Measurements from ENCODE around the gene ERGIC1.

DNA sequence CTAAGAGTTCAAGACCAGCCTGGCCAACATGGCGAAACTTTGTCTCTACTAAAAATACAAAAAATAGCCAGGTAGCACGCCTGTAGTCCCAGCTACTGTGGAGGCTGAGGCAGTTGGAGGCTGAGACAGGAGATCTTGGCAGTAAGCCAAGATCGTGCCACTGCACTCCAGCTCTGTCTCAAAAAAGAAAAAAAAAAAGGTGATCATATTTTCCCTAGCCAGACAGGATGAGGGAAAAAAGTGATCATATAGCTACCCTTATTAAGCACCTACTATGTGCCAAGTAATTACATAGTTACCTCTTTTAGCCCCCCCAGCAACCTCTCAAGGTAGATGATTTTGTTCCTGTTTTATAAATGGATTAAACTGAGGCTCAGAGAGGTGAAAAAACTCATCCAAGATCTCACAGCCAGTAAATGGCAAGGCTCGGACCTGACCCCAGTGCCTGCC is 107.0 kb downstream of the ERGIC1 start:
- no peak for TF ChIP-seq CTCF (IDR thresholded peaks at IDR 0.05)
- no peak for TF ChIP-seq EP300 (IDR thresholded peaks at IDR 0.05)

All from tibial nerve (tissue), 4 donors.